GM18909 (cell line): ENCODE data around the gene TAMM41.
A peak's percentile ranks its signal among the peaks of the same experiment; 100 is the strongest.
"Not testable (repeated sequence)": the region's sequence is repeated elsewhere in the genome, so short reads cannot be mapped to it uniquely, and the experiment has no call there.

Experiments used
- ATAC-seq: cut with Tn5 transposase; IDR thresholded peaks from one replicate; pipeline ENCODE4 v1.9.1; 2021; ENCODE audit warnings: mild to moderate bottlenecking; ENCODE audit not compliant: unreplicated experiment, poor library complexity

Gene TAMM41

GRCh38 chr3:11770477-11771391 lies 76.0 kb downstream of the TAMM41 start:
- peak; percentile 98 for ATAC-seq

- ATAC-seq, result peak; percentile 10
Observed at GRCh38 chr3:11769704-11770476, 76.8 kb downstream of the TAMM41 start.

- ATAC-seq, result no peak
Observed at GRCh38 chr3:11768604-11769003, 78.1 kb downstream of the TAMM41 start.

GRCh38 chr3:11764931-11765363 lies 81.7 kb downstream of the TAMM41 start:
- ATAC-seq, result no peak

- no peak for ATAC-seq
Observed at GRCh38 chr3:11759996-11760395, 86.7 kb downstream of the TAMM41 start.

GRCh38 chr3:11757929-11758328 lies 88.8 kb downstream of the TAMM41 start:
- no peak for ATAC-seq

- ATAC-seq, result no peak
Observed at GRCh38 chr3:11757441-11757875, 89.2 kb downstream of the TAMM41 start.

- no peak for ATAC-seq
Observed at GRCh38 chr3:11755276-11755675, 91.4 kb downstream of the TAMM41 start.

- ATAC-seq, result not testable (repeated sequence)
Observed at GRCh38 chr3:11752254-11752653, 94.4 kb downstream of the TAMM41 start.

GRCh38 chr3:11748306-11748705 lies 98.4 kb downstream of the TAMM41 start:
- not testable (repeated sequence) for ATAC-seq
